K562 (cell line): ENCODE results near the gene ERGIC1. TPM values are rescaled to one million over a fixed set of nuclear protein-coding genes. Genes with fewer than 3 reads are reported as not detected.

Source experiments
- BRD4 ChIP-seq: fragments of 200-600 bp; sonication (generic); IDR thresholded peaks from 2 replicates; pipeline ENCODE4 v1.6.1; 2017; ENCODE audit warnings: inconsistent platforms
- HBP1 ChIP-seq: fragments of 450-650 bp; formaldehyde crosslinking; IDR thresholded peaks from 2 replicates; pipeline ENCODE4 v1.4.0; 2022; ENCODE audit warnings: missing genetic modification characterization
- KLF6 ChIP-seq: fragments of 250-450 bp; sonication (Bioruptor Pico); IDR thresholded peaks from 2 replicates; pipeline ENCODE4 v1.4.0; 2020; ENCODE audit warnings: mild to moderate bottlenecking, moderate library complexity, borderline replicate concordance
- PREB ChIP-seq: sonication (generic); formaldehyde crosslinking; IDR thresholded peaks from 2 replicates; pipeline ENCODE4 v1.8.1; 2023; ENCODE audit warnings: mild to moderate bottlenecking, missing genetic modification reagents
- PTBP1 ChIP-seq: fragments of 200-400 bp; formaldehyde crosslinking; IDR thresholded peaks from 2 replicates; pipeline ENCODE4 v1.6.1; 2017; ENCODE audit warnings: low read depth, low read length
- TEAD1 ChIP-seq, 2 experiments: fragments of 450-650 bp in 1 of 2; sonication (generic) in 1 of 2; formaldehyde crosslinking; IDR thresholded peaks; 2 replicates each; pipeline versions ENCODE4 v1.4.0 to v1.8.0; 2020 to 2022; ENCODE audit warnings: mild to moderate bottlenecking in 2 of 2, missing genetic modification reagents in 1 of 2
- ZBTB40 ChIP-seq, 2 experiments: fragments of 450-650 bp in 1 of 2; sonication (generic) in 1 of 2; formaldehyde crosslinking in 1 of 2; IDR thresholded peaks; 2 replicates each; pipeline versions ENCODE4 v1.7.1 to v1.9.0; 2016 to 2022; ENCODE audit warnings: inconsistent platforms in 1 of 2, mild to moderate bottlenecking in 1 of 2, missing genetic modification reagents in 1 of 2
- ZNF146 ChIP-seq: IDR thresholded peaks from one replicate; pipeline ENCODE4 v1.6.1; 2018; ENCODE audit warnings: missing compliant biosample characterization; ENCODE audit not compliant: unreplicated experiment
- ZNF217 ChIP-seq: sonication (generic); formaldehyde crosslinking; IDR thresholded peaks from 2 replicates; pipeline ENCODE4 v1.8.0; 2022; ENCODE audit warnings: mild to moderate bottlenecking, missing genetic modification reagents
- ZNF277 ChIP-seq: fragments of 250-450 bp; sonication (Bioruptor Pico); IDR thresholded peaks from 2 replicates; pipeline ENCODE4 v1.8.0; 2022; ENCODE audit warnings: inconsistent platforms, mild to moderate bottlenecking, moderate library complexity, borderline replicate concordance
- ZNF764 ChIP-seq: fragments of 250-450 bp; sonication (Bioruptor Pico); IDR thresholded peaks from 2 replicates; pipeline ENCODE4 v1.4.0; 2020; ENCODE audit warnings: low read depth, mild to moderate bottlenecking, moderate library complexity
- polyA plus RNA-seq, 8 experiments: library from polyadenylated mRNA; depleted of rRNA in 4 of 8; stranded (reverse) in 5 of 8; unstranded in 3 of 8; fragments of >200 nt; fragmentation: Nextera tagmentation in 2 of 8; fragmentation: Illumina TruSeq in 1 of 8; extraction: Ambion mirVana in 2 of 8; extraction: Trizol in 1 of 8; gene quantifications; 2 replicates each; pipeline versions ENCODE4 v1.2.1 to v1.2.3, GENCODE V29; 2011 to 2014; ENCODE audit warnings: inconsistent platforms in 1 of 8, missing spikeins in 1 of 8
- total RNA-seq, 7 experiments: library from RNA; depleted of rRNA in 6 of 7; stranded (reverse); fragments of >200 nt in 6 of 7; fragmentation: Illumina TruSeq in 2 of 7; extraction: Trizol in 2 of 7; gene quantifications; 2 replicates each; pipeline versions ENCODE4 v1.2.1 to v1.2.3, GENCODE V29; 2011 to 2021; ENCODE audit warnings: low replicate concordance in 1 of 7

The ERGIC1 gene
- total and polyA plus RNA-seq, 9 of the 15 experiments (the other 6 are each of a cell fraction or from before 2014, with no cell fraction given), result 5.5 to 68.4 (median 36.4) TPM

- no peak for TF ChIP-seq ZBTB40 (IDR thresholded peaks at IDR 0.05)
- TF ChIP-seq ZBTB40 (CRISPR knock-in tag; IDR thresholded peaks at IDR 0.05), result no peak
- TF ChIP-seq KLF6 (CRISPR knock-in tag), result no peak
- 0 out of 4 replicates have a peak, but pooled peaks of 1 of the 2 experiments have one; percentile 33 for TF ChIP-seq TEAD1 (CRISPR knock-in tag; IDR thresholded peaks at IDR 0.05)
- no peak for TF ChIP-seq ZNF764 (CRISPR knock-in tag)
- TF ChIP-seq PREB (CRISPR knock-in tag), result no peak
- TF ChIP-seq ZNF277 (CRISPR knock-in tag), result no peak
- TF ChIP-seq ZNF217 (CRISPR knock-in tag), result no peak
- no peak for TF ChIP-seq ZNF146 (CRISPR knock-in tag)
- TF ChIP-seq HBP1 (CRISPR knock-in tag), result 0 out of 2 replicates have a peak, but pooled peaks have one; percentile 4
- TF ChIP-seq BRD4, result 0 out of 2 replicates have a peak, but pooled peaks have one; percentile 50
- no peak for TF ChIP-seq PTBP1
Observed at GRCh38 chr5:172881691-172882370, 47.8 kb downstream of the ERGIC1 start (continued).
